Spleen (tissue), 13 donors: Measurements from ENCODE around the gene GPX7. TPM values are rescaled to one million over a fixed set of nuclear protein-coding genes. Genes with fewer than 3 reads are reported as not detected.

Experiments used
- DNase-seq: peaks from one replicate; pipeline ENCODE4 v3.0.0-alpha.2; 2020
- H3K27ac ChIP-seq, 8 donors: fragments of 200-600 bp; sonication (generic) in 7 of 8; 1 replicate in 4 of 8; 2 replicates in 4 of 8; pipeline versions ENCODE4 v1.5.0 to v1.8.0; 2016 to 2021; ENCODE audit warnings: inconsistent platforms in 4 of 8, mild to moderate bottlenecking in 4 of 8, moderate library complexity in 1 of 8
- H3K27me3 ChIP-seq, 7 donors: fragments of 200-600 bp; sonication (generic) in 6 of 7; replicated peaks in 1 of 7; 1 replicate in 4 of 7; 2 replicates in 3 of 7; pipeline versions ENCODE4 v1.5.0 to v1.8.0; 2016 to 2021; ENCODE audit warnings: inconsistent platforms in 3 of 7, mild to moderate bottlenecking in 1 of 7
- H3K36me3 ChIP-seq, 6 donors: fragments of 200-600 bp; sonication (generic) in 5 of 6; 1 replicate in 4 of 6; 2 replicates in 2 of 6; pipeline versions ENCODE4 v1.5.0 to v1.8.0; 2016 to 2021; ENCODE audit warnings: inconsistent platforms in 2 of 6
- H3K4me1 ChIP-seq, 6 donors: fragments of 200-600 bp; sonication (generic) in 5 of 6; 1 replicate in 3 of 6; 2 replicates in 3 of 6; pipeline versions ENCODE4 v1.5.0 to v1.8.0; 2016 to 2021; ENCODE audit warnings: inconsistent platforms in 3 of 6
- H3K4me3 ChIP-seq, 8 donors: fragments of 200-600 bp; sonication (generic) in 7 of 8; 1 replicate in 4 of 8; 2 replicates in 4 of 8; pipeline versions ENCODE4 v1.5.0 to v1.8.0; 2016 to 2021; ENCODE audit warnings: inconsistent platforms in 4 of 8, mild to moderate bottlenecking in 4 of 8, moderate library complexity in 2 of 8
- H3K9me3 ChIP-seq, 8 donors: fragments of 200-600 bp; sonication (generic) in 7 of 8; 1 replicate in 4 of 8; 2 replicates in 4 of 8; pipeline versions ENCODE4 v1.5.0 to v1.8.0; 2016 to 2021; ENCODE audit warnings: inconsistent platforms in 4 of 8
- POLR2A ChIP-seq, 3 donors: fragments of 450-650 bp; IDR thresholded peaks; one replicate each; pipeline ENCODE4 v1.5.1; 2017; ENCODE audit warnings: antibody characterized with exemption in 3 of 3, mild to moderate bottlenecking in 1 of 3
- POLR2AphosphoS5 ChIP-seq, 3 donors: sonication (generic); formaldehyde crosslinking; IDR thresholded peaks; one replicate each; pipeline ENCODE4 v1.5.1; 2017; ENCODE audit warnings: antibody characterized with exemption in 3 of 3
- WGBS, 5 donors: extraction: QIAGEN DNeasy Blood & Tissue Kit in 3 of 5; methylation state at CpG; one replicate each; pipeline versions ENCODE4 v1.1.5 to v1.1.7; 2013 to 2018; 5-methylcytosine and 5-hydroxymethylcytosine counted together
- intact Hi-C: fragments of 100-400 bp; cut with DNase I; formaldehyde crosslinking; loops from one replicate; pipeline ENCODE4 v1.15.0; 2023; ENCODE audit warnings: low total_unique reads
- long read RNA-seq, 2 donors: transcript quantifications; one replicate each; lab custom pipeline, GENCODE V29; 2026
- polyA plus RNA-seq, 3 donors: library from polyadenylated mRNA; stranded (reverse); fragments of 200-250 nt; gene quantifications; one replicate each; pipeline ENCODE4 v1.2.1, GENCODE V29; 2013
- total RNA-seq, 7 donors: library from RNA; depleted of rRNA in 3 of 7; stranded (reverse); fragments of >200 nt in 3 of 7; fragmentation: NEBNext Ultra II Directional in 4 of 7; extraction: Animal tissue kit (Norgen Biotek cat#: 25700) in 4 of 7; gene quantifications; one replicate each; pipeline versions ENCODE4 v1.1.0 to v1.2.1, GENCODE V29; 2016 to 2021
- TF ChIP-seq, protein P1 (sequence below), 11 experiments: fragments of 200-600 bp in 7 of 11; fragments of 450-650 bp in 4 of 11; sonication (generic) in 4 of 11; IDR thresholded peaks in 8 of 11; conservative IDR thresholded peaks in 3 of 11; 1 replicate in 7 of 11; 2 replicates in 4 of 11; pipeline versions ENCODE4 v1.4.0 to v1.8.0; 2016 to 2021; ENCODE audit warnings: antibody characterized with exemption in 11 of 11, inconsistent platforms in 4 of 11, mild to moderate bottlenecking in 1 of 11
- donor health status: healthy with polysubstance abuse.
- donor health status: DM: no; HTN: no; CAD: no; lungs with moderate emphysema.
- donor health status: DM: no; HTN: no; CAD: no.
- donor health status: Bipolar disorder and iron deficiency.
- donor health status: healthy.
- donor health status: DM: no; HTN: no; CAD: no.
- donor health status: DM: yes; HTN: yes; CAD: no.

GPX7 gene
- total RNA-seq (10 to 100 TPM in 4 of 7 donors, 1 to 10 TPM in 3; 6.4 to 24.7 (median 12.9) TPM), polyA plus RNA-seq (10 to 100 TPM; 13.8 to 23.5 (median 17.9) TPM)
- long read RNA-seq, donor 1, transcript GPX7-201 (3 exons, 1,228 nt): major isoform, 30 of 30 reads
- long read RNA-seq, donor 1, partial matches to known transcripts: 0 of 30 reads
- long read RNA-seq, donor 1, other reads (novel, unspliced or antisense): 0 of 30 reads
- long read RNA-seq, donor 2, transcript GPX7-201 (3 exons, 1,228 nt): major isoform, 25 of 25 reads
- long read RNA-seq, donor 2, partial matches to known transcripts: 0 of 25 reads
- long read RNA-seq, donor 2, other reads (novel, unspliced or antisense): 0 of 25 reads

DNA sequence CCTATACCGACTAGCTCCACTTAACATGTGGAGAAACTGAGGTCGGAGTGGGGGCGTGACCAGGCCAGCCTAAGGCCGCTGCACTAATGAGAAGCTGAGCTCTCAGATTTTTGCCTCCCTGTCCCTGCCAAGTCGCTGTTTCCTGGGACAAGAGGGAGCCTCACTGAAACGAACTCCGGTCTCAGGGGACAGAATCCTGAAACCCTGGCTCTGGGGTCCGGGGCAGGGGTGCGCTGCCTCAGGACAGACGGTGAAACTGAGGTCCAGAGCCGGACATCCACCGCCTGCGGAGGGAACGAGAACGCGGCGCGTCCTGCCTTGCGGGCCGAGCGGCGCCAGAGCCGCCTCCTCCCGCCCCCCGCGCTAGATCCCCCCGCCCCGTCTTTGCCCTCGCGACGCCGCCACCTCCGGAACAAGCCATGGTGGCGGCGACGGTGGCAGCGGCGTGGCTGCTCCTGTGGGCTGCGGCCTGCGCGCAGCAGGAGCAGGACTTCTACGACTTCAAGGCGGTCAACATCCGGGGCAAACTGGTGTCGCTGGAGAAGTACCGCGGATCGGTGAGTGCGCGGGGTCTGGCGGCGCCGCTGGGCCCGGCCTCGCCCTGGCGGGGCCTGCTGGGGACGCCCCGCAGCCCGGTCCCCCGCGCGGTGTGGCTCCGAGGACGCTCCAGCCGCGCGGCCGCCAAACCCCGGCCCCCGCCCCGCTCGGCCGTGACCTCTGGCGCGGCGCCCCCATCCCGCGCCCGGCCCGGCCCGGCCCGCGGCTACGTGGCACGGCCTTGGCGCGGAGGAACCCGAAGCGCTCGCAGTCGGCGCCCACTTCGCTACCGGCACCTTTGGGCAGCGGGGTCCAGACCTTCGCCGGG, at the start of gene GPX7:
Gene GPX7 (plus strand): TSS at position 381 of the 865 bp plus-strand sequence. CDS start 39 bp downstream, at position 420.
- TF ChIP-seq POLR2AphosphoS5 (IDR thresholded peaks at IDR 0.05): peak; percentile 59 to 84 (median 79)
- TF ChIP-seq POLR2A (IDR thresholded peaks at IDR 0.05): no peak
- peak; percentile 91 for DNase-seq
- Histone ChIP-seq H3K4me3 (peak within 1 kb of the TSS; percentile 41 to 78 (median 50)), H3K27ac (peak within 1 kb of the TSS; percentile 63 to 86 (median 78)), H3K36me3 (peaks cover 0 to 13% (median 3%) of the 10 kb centered on the region in 6 donors), H3K4me1 (peaks cover 4 to 52% (median 29%) of the 10 kb centered on the region in 6 donors), H3K9me3 (no peaks in the 10 kb centered on the region), H3K27me3 (peaks cover 0 to 32% (median 0%) of the 10 kb centered on the region in 7 donors)
- intact Hi-C loops: no loop called here
- 2 to 6% (median 2%) methylated on average over 30 to 97 of the region's 97 CpGs for WGBS, 5 donors

DNA sequence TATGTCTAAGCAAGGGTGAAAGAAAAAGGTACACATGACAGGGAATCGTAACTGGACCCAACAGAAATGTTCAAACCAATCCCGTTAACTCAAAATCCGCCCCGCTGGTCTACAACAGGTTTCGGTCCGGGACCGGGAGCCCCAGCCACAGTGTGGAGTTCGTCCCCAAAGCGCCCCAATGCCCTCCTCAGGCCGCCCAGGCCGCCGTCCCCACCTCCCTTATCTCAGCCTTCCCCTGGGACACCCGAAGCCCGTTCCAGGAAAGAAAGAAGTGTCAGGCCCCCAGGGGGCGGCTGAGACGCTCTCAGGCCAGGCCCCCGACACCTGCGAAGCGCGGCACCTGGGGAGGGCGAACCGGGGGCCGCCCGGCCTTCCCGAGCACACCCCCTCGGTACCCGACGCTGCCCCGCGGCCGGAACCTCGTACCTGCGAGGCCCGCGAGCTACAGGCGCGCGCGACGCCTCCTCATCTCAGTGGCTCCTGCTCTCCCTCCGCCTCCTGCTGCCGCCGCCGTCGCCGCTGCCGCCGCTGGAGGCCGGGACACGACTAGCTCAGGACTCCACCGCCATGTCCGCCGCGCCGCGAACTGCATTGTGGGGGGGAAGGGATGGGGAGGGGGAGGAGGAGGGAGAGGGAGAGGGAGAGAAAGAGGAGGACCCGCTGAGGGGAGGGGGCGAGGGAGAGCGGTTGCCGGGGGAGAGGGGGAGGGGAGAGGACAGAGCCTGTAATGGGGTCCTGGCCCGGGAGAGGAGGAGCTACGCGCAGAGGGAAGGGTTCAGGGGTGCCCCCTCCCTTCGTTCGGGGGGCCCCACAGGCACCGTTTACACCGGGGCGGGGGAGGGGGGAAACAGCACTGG, 49.4 kb upstream of the GPX7 start, which contains the start of gene TUT4:
Gene TUT4 (minus strand): TSS at position 588 of the 857 bp plus-strand sequence. CDS start 26,812 bp downstream, outside the sequence.
- peaks cover 18 to 63% (median 39%) of the 10 kb centered on the region in 6 donors for H3K4me1 ChIP-seq
- peak; percentile 95 for DNase-seq
- H3K27ac ChIP-seq: peak within 1 kb of the TSS; percentile 76 to 96 (median 95)
- intact Hi-C loops: loop anchor here (10.0 kb wide), 1 partner anchor 132 kb away; no protein-coding TSS in a partner anchor
- TF ChIP-seq POLR2AphosphoS5 (IDR thresholded peaks at IDR 0.05): peak; percentile 68 to 88 (median 82)
- TF ChIP-seq POLR2A (IDR thresholded peaks at IDR 0.05): peak in 1 of 3 donors; percentile 15
- TF ChIP-seq, protein P1, sequence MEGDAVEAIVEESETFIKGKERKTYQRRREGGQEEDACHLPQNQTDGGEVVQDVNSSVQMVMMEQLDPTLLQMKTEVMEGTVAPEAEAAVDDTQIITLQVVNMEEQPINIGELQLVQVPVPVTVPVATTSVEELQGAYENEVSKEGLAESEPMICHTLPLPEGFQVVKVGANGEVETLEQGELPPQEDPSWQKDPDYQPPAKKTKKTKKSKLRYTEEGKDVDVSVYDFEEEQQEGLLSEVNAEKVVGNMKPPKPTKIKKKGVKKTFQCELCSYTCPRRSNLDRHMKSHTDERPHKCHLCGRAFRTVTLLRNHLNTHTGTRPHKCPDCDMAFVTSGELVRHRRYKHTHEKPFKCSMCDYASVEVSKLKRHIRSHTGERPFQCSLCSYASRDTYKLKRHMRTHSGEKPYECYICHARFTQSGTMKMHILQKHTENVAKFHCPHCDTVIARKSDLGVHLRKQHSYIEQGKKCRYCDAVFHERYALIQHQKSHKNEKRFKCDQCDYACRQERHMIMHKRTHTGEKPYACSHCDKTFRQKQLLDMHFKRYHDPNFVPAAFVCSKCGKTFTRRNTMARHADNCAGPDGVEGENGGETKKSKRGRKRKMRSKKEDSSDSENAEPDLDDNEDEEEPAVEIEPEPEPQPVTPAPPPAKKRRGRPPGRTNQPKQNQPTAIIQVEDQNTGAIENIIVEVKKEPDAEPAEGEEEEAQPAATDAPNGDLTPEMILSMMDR (IDR thresholded peaks at IDR 0.05 in 8 of 11, conservative IDR thresholded peaks at IDR 0.05 in 3 of 11): peak in 1 of 11 experiments; percentile 29
- no peaks in the 10 kb centered on the region for H3K36me3 ChIP-seq
- no peaks in the 10 kb centered on the region for H3K27me3 ChIP-seq
- 0 to 1% (median 1%) methylated on average over 18 to 68 of the region's 68 CpGs for WGBS, 5 donors
- H3K9me3 ChIP-seq: no peaks in the 10 kb centered on the region
- H3K4me3 ChIP-seq: peak within 1 kb of the TSS; percentile 71 to 90 (median 88)

DNA sequence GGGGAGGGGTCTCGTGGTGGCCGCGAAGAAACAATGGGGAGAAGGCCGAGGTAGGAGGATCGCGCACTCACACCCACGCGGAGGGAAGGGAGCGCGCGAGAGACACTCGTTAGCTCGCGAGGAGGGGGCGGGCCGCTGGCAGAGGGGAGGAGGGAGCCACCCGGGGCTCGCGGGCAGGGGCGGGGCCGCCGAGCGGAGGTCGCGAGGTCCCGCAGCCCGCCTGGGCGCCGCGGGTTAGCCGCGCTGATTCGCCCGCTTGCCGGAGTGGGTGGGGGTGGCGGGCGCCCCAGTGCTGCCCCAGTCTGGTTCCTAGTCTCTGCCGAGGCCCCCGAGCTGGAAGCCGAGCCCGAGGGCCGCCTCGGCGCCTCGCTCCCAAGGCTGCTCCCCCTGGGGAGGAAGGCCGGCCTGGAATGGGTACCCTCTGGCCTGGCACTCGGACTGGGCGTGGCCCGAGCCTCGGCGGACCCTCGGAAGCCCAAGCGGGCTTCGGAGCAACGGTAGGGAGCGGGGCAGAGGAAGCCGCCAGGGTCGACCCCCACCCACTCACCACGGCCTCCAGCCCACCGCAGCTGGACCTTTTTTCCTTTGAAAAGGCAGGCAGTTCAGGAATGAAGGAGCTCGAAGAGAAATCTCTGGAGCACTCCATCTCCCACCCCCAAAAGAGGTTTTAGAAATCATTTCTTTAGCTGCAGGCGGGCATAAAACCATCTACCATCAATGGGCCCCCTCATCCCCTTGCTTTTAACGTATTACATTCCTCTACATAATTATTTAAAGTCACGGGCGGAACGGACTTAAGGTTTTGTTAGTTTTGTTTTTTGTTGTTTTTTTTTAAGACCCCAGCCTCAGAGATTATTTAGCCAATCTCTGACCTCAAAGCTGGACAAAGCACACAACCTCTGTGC, 48.6 kb upstream of the GPX7 start:
- 2 to 25% (median 4%) methylated on average over 7 to 66 of the region's 66 CpGs for WGBS, 5 donors
- peak overlapping the region; percentile 76 to 96 (median 95) for H3K27ac ChIP-seq
- TF ChIP-seq, protein P1 (IDR thresholded peaks at IDR 0.05 in 8 of 11, conservative IDR thresholded peaks at IDR 0.05 in 3 of 11): peak in 1 of 11 experiments; percentile 15
- TF ChIP-seq POLR2A (IDR thresholded peaks at IDR 0.05) (peak in 1 of 3 donors; percentile 2), POLR2AphosphoS5 (IDR thresholded peaks at IDR 0.05) (peak; percentile 76 to 81 (median 80))
- H3K4me3 ChIP-seq: peak overlapping the region; percentile 71 to 90 (median 88)
- intact Hi-C loops: loop anchor here (10.0 kb wide), 1 partner anchor 131 kb away; no protein-coding TSS in a partner anchor
- no peaks in the 10 kb centered on the region for H3K36me3 ChIP-seq
- peaks cover 18 to 54% (median 38%) of the 10 kb centered on the region in 6 donors for H3K4me1 ChIP-seq
- DNase-seq: peak; percentile 98
- H3K27me3 ChIP-seq: no peaks in the 10 kb centered on the region
- H3K9me3 ChIP-seq: no peaks in the 10 kb centered on the region
